Brain microvascular endothelial cell (primary cell): ENCODE measurements around the gene SLC10A7.

Experiments used
- DNase-seq: peaks from one replicate; pipeline ENCODE4 v3.0.0-alpha.2; 2020
- H3K27ac ChIP-seq: fragments of 250-450 bp; sonication (Bioruptor Pico); 2 replicates; pipeline ENCODE4 v1.5.1; 2020; ENCODE audit warnings: mild to moderate bottlenecking, moderate library complexity
- H3K27me3 ChIP-seq: fragments of 250-450 bp; sonication (Bioruptor Pico); replicated peaks from 2 replicates; pipeline ENCODE4 v1.5.1; 2020; ENCODE audit warnings: mild to moderate bottlenecking
- H3K36me3 ChIP-seq: fragments of 250-450 bp; sonication (Bioruptor Pico); replicated peaks from 2 replicates; pipeline ENCODE4 v1.5.1; 2020; ENCODE audit warnings: mild to moderate bottlenecking
- H3K4me3 ChIP-seq: 2 replicates; pipeline ENCODE4 v1.5.1; 2011; ENCODE audit warnings: low read depth, mild to moderate bottlenecking, control low read depth, low read length, moderate library complexity
- CTCF ChIP-seq: IDR thresholded peaks from 2 replicates; pipeline ENCODE4 v1.5.1; 2011; ENCODE audit warnings: low read depth, mild to moderate bottlenecking, moderate library complexity, low read length, control low read depth, inconsistent platforms; ENCODE audit errors: missing control alignments
- in situ Hi-C: cut with HindIII; loops from 2 replicates; pipeline ENCODE4 v1.10.0; 2017; ENCODE audit warnings: low sequenced_read_pairs, low pct_ligation_motif_present

SLC10A7 gene

DNA sequence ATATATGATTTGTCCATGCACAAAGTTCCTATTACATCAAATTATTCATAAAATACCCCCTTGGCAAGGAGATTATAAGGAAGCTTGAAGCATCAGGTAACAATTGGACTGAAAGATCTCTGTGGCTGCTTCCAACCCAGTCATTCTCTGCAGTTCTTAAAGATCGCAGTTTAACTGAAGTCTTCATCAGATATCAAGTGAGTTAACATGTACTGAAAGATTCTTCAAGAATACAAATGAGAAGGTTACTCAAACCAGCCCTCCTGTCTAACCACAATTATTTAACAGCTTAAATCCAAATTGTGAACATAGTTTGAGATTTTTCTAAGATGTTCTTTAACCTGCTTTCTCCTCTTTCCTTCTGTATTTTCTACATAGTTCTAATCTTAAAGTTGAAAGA is 56.1 kb downstream of the SLC10A7 start:
- TF ChIP-seq CTCF: no peak
- Histone ChIP-seq H3K4me3 (no peak overlapping the region), H3K27ac (no peak overlapping the region), H3K27me3 (no peaks in the 10 kb centered on the region), H3K36me3 (no peaks in the 10 kb centered on the region)
- no peak for DNase-seq
- in situ Hi-C loops: no loop called here

GRCh38 chr4:146462251-146462650 is 59.5 kb downstream of the SLC10A7 start:
- no peaks in the 10 kb centered on the region for H3K36me3 ChIP-seq
- no peak overlapping the region for H3K4me3 ChIP-seq
- no peak for TF ChIP-seq CTCF
- in situ Hi-C loops: no loop called here
- DNase-seq: no peak
- no peaks in the 10 kb centered on the region for H3K27me3 ChIP-seq
- no peak overlapping the region for H3K27ac ChIP-seq

DNA sequence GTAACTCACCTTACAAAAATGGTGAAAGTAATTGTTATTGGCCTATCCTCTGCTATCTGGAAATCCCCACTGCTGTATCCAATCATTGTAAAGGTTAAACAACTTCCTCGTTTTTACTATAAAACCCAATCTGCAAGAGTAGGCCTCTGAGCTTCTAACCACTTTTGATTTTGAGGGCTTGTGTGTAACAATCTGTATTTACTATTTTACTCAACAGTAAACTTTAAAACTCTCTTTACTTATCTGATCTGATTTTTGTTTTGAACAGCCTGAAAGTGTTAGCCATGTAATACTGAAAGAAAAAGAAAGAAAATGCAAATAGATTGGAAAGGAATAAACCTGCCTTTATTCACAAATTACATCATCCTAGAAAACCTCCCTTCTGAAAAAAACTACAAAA is 63.1 kb downstream of the SLC10A7 start:
- in situ Hi-C loops: no loop called here
- TF ChIP-seq CTCF: no peak
- no peaks in the 10 kb centered on the region for H3K36me3 ChIP-seq
- no peaks in the 10 kb centered on the region for H3K27me3 ChIP-seq
- no peak for DNase-seq
- H3K27ac ChIP-seq: no peak overlapping the region
- no peak overlapping the region for H3K4me3 ChIP-seq

- in situ Hi-C loops: no loop called here
- no peaks in the 10 kb centered on the region for H3K36me3 ChIP-seq
- H3K27ac ChIP-seq: no peak overlapping the region
- no peak overlapping the region for H3K4me3 ChIP-seq
- DNase-seq: no peak
- H3K27me3 ChIP-seq: no peaks in the 10 kb centered on the region
- no peak for TF ChIP-seq CTCF
Measured at GRCh38 chr4:146456681-146457080, 65.1 kb downstream of the SLC10A7 start.

DNA sequence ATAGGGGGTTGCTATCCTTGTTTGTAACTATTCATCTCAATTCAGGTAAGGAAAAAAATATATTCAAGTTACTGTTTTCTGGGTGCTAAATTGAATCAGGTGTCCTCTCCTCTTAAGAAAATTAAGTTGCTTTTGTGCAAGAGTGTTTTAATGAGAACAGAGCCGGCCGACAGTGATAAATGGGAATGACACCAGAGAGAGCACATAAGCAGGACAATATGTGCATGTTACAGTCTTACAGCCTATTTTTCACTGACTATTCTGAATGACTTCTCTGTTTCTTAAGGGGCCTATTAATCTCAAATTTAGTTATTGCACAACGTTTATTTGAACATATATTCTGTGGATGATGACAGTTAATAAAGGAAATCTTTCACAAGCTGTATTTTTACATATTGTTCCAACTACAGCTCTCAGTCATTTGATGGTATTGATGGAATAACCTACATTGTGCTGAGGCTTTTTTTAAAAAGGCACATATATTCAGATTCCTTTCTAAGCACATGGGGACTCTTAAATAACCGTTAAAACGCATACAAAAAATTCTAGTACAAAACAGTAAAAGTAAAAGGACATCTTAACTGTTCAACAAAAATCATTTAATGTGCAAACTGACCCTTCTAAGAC is 68.4 kb downstream of the SLC10A7 start:
- Histone ChIP-seq H3K27me3 (no peaks in the 10 kb centered on the region), H3K36me3 (no peaks in the 10 kb centered on the region), H3K4me3 (no peak overlapping the region), H3K27ac (no peak overlapping the region)
- in situ Hi-C loops: no loop called here
- DNase-seq: no peak
- no peak for TF ChIP-seq CTCF

GRCh38 chr4:146450524-146450923 is 71.2 kb downstream of the SLC10A7 start:
- in situ Hi-C loops: no loop called here
- no peaks in the 10 kb centered on the region for H3K27me3 ChIP-seq
- no peak overlapping the region for H3K4me3 ChIP-seq
- no peak for DNase-seq
- no peaks in the 10 kb centered on the region for H3K36me3 ChIP-seq
- no peak for TF ChIP-seq CTCF
- no peak overlapping the region for H3K27ac ChIP-seq
